K562 (cell line): ENCODE measurements around the gene ADRM1. TPM values are rescaled to one million over a fixed set of nuclear protein-coding genes. Genes with fewer than 3 reads are reported as not detected.

Source experiments
- ATAC-seq: fragments of 200-7000 bp; cut with Tn5 transposase; 3 replicates; pipeline ENCODE4 v1.9.1; 2020; ENCODE audit warnings: moderate library complexity
- BruUV-seq: library from RNA; stranded (reverse); fragments of 400-500 nt; replicated peaks from 2 replicates; lab custom pipeline; 2021; lab: Mats Ljungman, UMichigan
- CTCF ChIA-PET: fragments of 300-600 bp; formaldehyde crosslinking; extraction: SDS; loops from one replicate; lab custom pipeline; 2021; ENCODE audit warnings: low intra/inter-chr PET ratio; lab: Yijun Ruan, JAX
- POLR2A ChIA-PET: fragments of 300-600, 350-650 bp; sonication (Branson Sonifier 250); formaldehyde crosslinking; extraction: SDS; loops from one replicate; lab custom pipeline; 2021; ENCODE audit warnings: antibody characterized with exemption, inconsistent platforms; lab: Yijun Ruan, JAX
- DNase-seq, 4 experiments: peaks; one replicate each; pipeline versions ENCODE4 v3.0.0 to v3.0.0-alpha.2; 2011 to 2018; ENCODE audit warnings: low spot score in 3 of 4, mixed read lengths in 3 of 4; ENCODE audit errors: extremely low read depth in 1 of 4
- FAIRE-seq: peaks from 2 replicates; lab custom pipeline; 2011; peaks lifted over from hg19 to GRCh38; lab: Jason Lieb, UNC
- H2AFZ ChIP-seq: 2 replicates; pipeline ENCODE4 v1.6.0; 2011; ENCODE audit warnings: low read depth, low read length, control low read depth, inconsistent platforms
- H3K27ac ChIP-seq: fragments of 200-600 bp; 3 replicates; pipeline ENCODE4 v1.8.0; 2011; ENCODE audit warnings: low read depth, mild to moderate bottlenecking, control low read depth, inconsistent platforms, low read length, moderate library complexity, mixed read lengths; ENCODE audit errors: extremely low read depth
- H3K27me3 ChIP-seq, 2 experiments: fragments of 300-600 bp in 1 of 2; 2 replicates in 1 of 2; 3 replicates in 1 of 2; pipeline versions ENCODE4 v1.6.0 to v1.8.0; 2011; ENCODE audit warnings: inconsistent platforms in 2 of 2, low read length in 2 of 2, mild to moderate bottlenecking in 1 of 2, mixed read lengths in 1 of 2, moderate library complexity in 1 of 2; ENCODE audit not compliant: control insufficient read depth in 2 of 2, insufficient read depth in 2 of 2
- H3K36me3 ChIP-seq: fragments of 300-600 bp; 3 replicates; pipeline ENCODE4 v1.8.0; 2011; ENCODE audit warnings: mild to moderate bottlenecking, low read length, inconsistent platforms; ENCODE audit not compliant: control insufficient read depth, insufficient read depth
- H3K4me1 ChIP-seq, 2 experiments: fragments of 200-600 bp in 1 of 2; replicated peaks in 1 of 2; 2 replicates in 1 of 2; 3 replicates in 1 of 2; pipeline versions ENCODE4 v1.5.1 to v1.8.0; 2011; ENCODE audit warnings: inconsistent platforms in 2 of 2, low read length in 2 of 2, mild to moderate bottlenecking in 1 of 2, mixed read lengths in 1 of 2, moderate library complexity in 1 of 2; ENCODE audit not compliant: control insufficient read depth in 2 of 2, insufficient read depth in 2 of 2
- H3K4me2 ChIP-seq: 2 replicates; pipeline ENCODE4 v1.6.1; 2011; ENCODE audit warnings: low read length, control low read depth, inconsistent platforms, mixed read lengths; ENCODE audit not compliant: insufficient read depth
- H3K4me3 ChIP-seq: fragments of 200-600 bp; sonication (generic), shearing (Covaris generic); 2 replicates; pipeline ENCODE4 v1.5.1; 2016; ENCODE audit warnings: control low read depth, inconsistent platforms
- H3K79me2 ChIP-seq: fragments of 200-600 bp; 3 replicates; pipeline ENCODE4 v1.8.0; 2011; ENCODE audit warnings: low read length, inconsistent platforms; ENCODE audit not compliant: control insufficient read depth, insufficient read depth
- H3K9ac ChIP-seq, 2 experiments: 2 replicates each; pipeline versions ENCODE4 v1.6.0 to v1.6.1; 2011; ENCODE audit warnings: low read depth in 2 of 2, low read length in 2 of 2, control low read depth in 1 of 2, inconsistent platforms in 1 of 2, mild to moderate bottlenecking in 1 of 2, mixed read lengths in 1 of 2; ENCODE audit not compliant: insufficient read depth in 1 of 2
- H3K9me1 ChIP-seq: one replicate; pipeline ENCODE4 v1.6.0; 2011; ENCODE audit warnings: inconsistent platforms, mild to moderate bottlenecking, low read length, moderate library complexity; ENCODE audit not compliant: control insufficient read depth, insufficient read depth
- H3K9me3 ChIP-seq: replicated peaks from 2 replicates; pipeline ENCODE4 v1.5.1; 2011; ENCODE audit warnings: low read depth, low read length, inconsistent platforms; ENCODE audit not compliant: control insufficient read depth, insufficient read depth
- H4K20me1 ChIP-seq: replicated peaks from 2 replicates; pipeline ENCODE4 v1.6.1; 2011; ENCODE audit warnings: low read length, inconsistent platforms, mixed read lengths; ENCODE audit not compliant: control insufficient read depth, insufficient read depth
- C11orf30 ChIP-seq: fragments of 450-650 bp; IDR thresholded peaks from 2 replicates; pipeline ENCODE4 v1.6.1; 2016; ENCODE audit warnings: low read depth, mild to moderate bottlenecking
- DACH1 ChIP-seq: fragments of 450-650 bp; IDR thresholded peaks from 2 replicates; pipeline ENCODE4 v1.6.1; 2018; ENCODE audit not compliant: partially characterized antibody
- FOS ChIP-seq: IDR thresholded peaks from 3 replicates; pipeline ENCODE4 v1.6.1; 2011; ENCODE audit not compliant: insufficient read length; ENCODE audit errors: extremely low read depth
- GABPB1 ChIP-seq: sonication (generic); formaldehyde crosslinking; IDR thresholded peaks from 2 replicates; pipeline ENCODE4 v1.8.0; 2022; ENCODE audit warnings: mild to moderate bottlenecking, missing genetic modification reagents
- PCBP2 ChIP-seq: fragments of 200-400 bp; formaldehyde crosslinking; IDR thresholded peaks from 2 replicates; pipeline ENCODE4 v1.6.1; 2018; ENCODE audit warnings: low read length, low read depth, mild to moderate bottlenecking, moderate library complexity; ENCODE audit not compliant: poor library complexity, severe bottlenecking
- ZNF436 ChIP-seq: fragments of 250-450, 450-650 bp; sonication (Bioruptor Pico); formaldehyde crosslinking; IDR thresholded peaks from 2 replicates; pipeline ENCODE4 v1.7.0; 2020; ENCODE audit warnings: mild to moderate bottlenecking
- WGBS: fragments of 100-300 bp; shearing (Covaris generic); methylation state at CpG from one replicate; pipeline ENCODE4 v1.1.6; 2016; ENCODE audit warnings: low coverage, mixed read lengths; ENCODE audit not compliant: insufficient coverage; ENCODE audit errors: missing lambda C conversion rate; 5-methylcytosine and 5-hydroxymethylcytosine counted together
- in situ Hi-C: fragments of 300-500 bp; cut with MboI; formaldehyde crosslinking; loops from 4 replicates; pipeline ENCODE4 v1.15.0; 2018; ENCODE audit warnings: inconsistent platforms, mixed read lengths
- intact Hi-C: fragments of 100-400 bp; cut with micrococcal nuclease; formaldehyde crosslinking; loops from 2 replicates; pipeline ENCODE4 v1.14.2; 2022
- polyA plus RNA-seq, 8 experiments: library from polyadenylated mRNA; depleted of rRNA in 4 of 8; stranded (reverse) in 5 of 8; unstranded in 3 of 8; fragments of >200 nt; fragmentation: Nextera tagmentation in 2 of 8; fragmentation: Illumina TruSeq in 1 of 8; extraction: Ambion mirVana in 2 of 8; extraction: Trizol in 1 of 8; gene quantifications; 2 replicates each; pipeline versions ENCODE4 v1.2.1 to v1.2.3, GENCODE V29; 2011 to 2014; ENCODE audit warnings: inconsistent platforms in 1 of 8, missing spikeins in 1 of 8
- total RNA-seq, 7 experiments: library from RNA; depleted of rRNA in 6 of 7; stranded (reverse); fragments of >200 nt in 6 of 7; fragmentation: Illumina TruSeq in 2 of 7; extraction: Trizol in 2 of 7; gene quantifications; 2 replicates each; pipeline versions ENCODE4 v1.2.1 to v1.2.3, GENCODE V29; 2011 to 2021; ENCODE audit warnings: low replicate concordance in 1 of 7

Gene ADRM1
- total and polyA plus RNA-seq, 9 of the 15 experiments (the other 6 are each of a cell fraction or from before 2014, with no cell fraction given) = 5.0 to 223 (median 67.4) TPM

- no peaks in the 10 kb centered on the region for H4K20me1 ChIP-seq
- in situ Hi-C loops = no loop called here
- peak overlapping the region in 1 of 2 experiments; percentile 23; a peak in 1 of 4 replicates for H3K9ac ChIP-seq
- H3K4me3 ChIP-seq = no peak overlapping the region
- intact Hi-C loops = no loop called here
- WGBS = 83% methylated on average over 13 of the region's 17 CpGs
- H3K4me2 ChIP-seq = no peak overlapping the region
- TSS peak; percentile 68 for BruUV-seq
- ATAC-seq (no peak), FAIRE-seq (no peak), DNase-seq (no peak)
- no peak overlapping the region for H2AFZ ChIP-seq
- H3K27me3 ChIP-seq = no peaks in the 10 kb centered on the region
- CTCF ChIA-PET = no interaction called here
- TF ChIP-seq PCBP2 (no peak), DACH1 (no peak), C11orf30 (no peak), FOS (no peak), GABPB1 (no peak), ZNF436 (CRISPR knock-in tag) (no peak)
- peaks cover 26% of the 10 kb centered on the region; the same call in 2 of the 3 replicates for H3K36me3 ChIP-seq
- H3K4me1 ChIP-seq = peaks cover 0 to 18% of the 10 kb centered on the region in 2 experiments; a peak in 2 of 5 replicates
- POLR2A ChIA-PET = interaction anchor here (1.1 kb wide), 1 partner anchor 52 kb away, joined by 3 read pairs; no protein-coding TSS in a partner anchor
- H3K9me3 ChIP-seq = no peaks in the 10 kb centered on the region
- no peak overlapping the region for H3K27ac ChIP-seq
- H3K79me2 ChIP-seq = no peaks in the 10 kb centered on the region
- no peaks in the 10 kb centered on the region for H3K9me1 ChIP-seq
Measured at GRCh38 chr20:62294516-62294915, 8.3 kb upstream of the ADRM1 start.
